Activated CD4-positive, alpha-beta T cell treated with anti-CD3 and anti-CD28 coated beads for 36 hours (primary cell): ENCODE data around the gene CD300H. TPM values are rescaled to one million over a fixed set of nuclear protein-coding genes. Genes with fewer than 3 reads are reported as not detected.

Experiments used
- ATAC-seq: fragments of 200-7000 bp; cut with Tn5 transposase; one replicate; pipeline ENCODE4 v1.10.0; 2021; ENCODE audit warnings: mild to moderate bottlenecking, moderate library complexity
- CTCF ChIA-PET: fragments of 350-600 bp; sonication (Branson Sonifier 250); formaldehyde crosslinking; loops from one replicate; lab custom pipeline; 2021; ENCODE audit warnings: antibody characterized with exemption; lab: Charles Lee
- POLR2A ChIA-PET: fragments of 350-600 bp; sonication (Branson Sonifier 250); formaldehyde crosslinking; loops from one replicate; lab custom pipeline; 2021; ENCODE audit warnings: antibody characterized with exemption, inconsistent platforms; lab: Charles Lee
- DNase-seq: peaks from one replicate; pipeline ENCODE4 v3.0.0-alpha.2; 2020
- H3K27ac Mint-ChIP-seq: one replicate; pipeline ENCODE4 v1.8.0; 2021; ENCODE audit warnings: mixed read lengths
- H3K27me3 Mint-ChIP-seq: one replicate; pipeline ENCODE4 v1.8.0; 2021; ENCODE audit warnings: mixed read lengths
- H3K36me3 Mint-ChIP-seq: one replicate; pipeline ENCODE4 v1.8.0; 2021; ENCODE audit warnings: low read depth, mixed read lengths
- H3K4me1 Mint-ChIP-seq: one replicate; pipeline ENCODE4 v1.8.0; 2021; ENCODE audit warnings: mixed read lengths
- H3K4me3 Mint-ChIP-seq: one replicate; pipeline ENCODE4 v1.8.0; 2021; ENCODE audit warnings: mild to moderate bottlenecking, moderate library complexity, mixed read lengths
- H3K9me3 Mint-ChIP-seq: one replicate; pipeline ENCODE4 v1.8.0; 2021; ENCODE audit warnings: low read depth, mixed read lengths
- intact Hi-C, 2 experiments: fragments of 100-400 bp; cut with DNase I in 1 of 2; cut with micrococcal nuclease in 1 of 2; formaldehyde crosslinking; loops; one replicate each; pipeline versions ENCODE4 v1.14.2 to v1.15.1; 2022 to 2024; cut with DNase I, micrococcal nuclease
- total RNA-seq, 2 experiments: library from RNA; stranded (reverse); gene quantifications; one replicate each; pipeline ENCODE4 v1.2.3, GENCODE V29; 2021

CD300H gene
- total RNA-seq, 2 experiments from 2014 or later, result not detected

DNA sequence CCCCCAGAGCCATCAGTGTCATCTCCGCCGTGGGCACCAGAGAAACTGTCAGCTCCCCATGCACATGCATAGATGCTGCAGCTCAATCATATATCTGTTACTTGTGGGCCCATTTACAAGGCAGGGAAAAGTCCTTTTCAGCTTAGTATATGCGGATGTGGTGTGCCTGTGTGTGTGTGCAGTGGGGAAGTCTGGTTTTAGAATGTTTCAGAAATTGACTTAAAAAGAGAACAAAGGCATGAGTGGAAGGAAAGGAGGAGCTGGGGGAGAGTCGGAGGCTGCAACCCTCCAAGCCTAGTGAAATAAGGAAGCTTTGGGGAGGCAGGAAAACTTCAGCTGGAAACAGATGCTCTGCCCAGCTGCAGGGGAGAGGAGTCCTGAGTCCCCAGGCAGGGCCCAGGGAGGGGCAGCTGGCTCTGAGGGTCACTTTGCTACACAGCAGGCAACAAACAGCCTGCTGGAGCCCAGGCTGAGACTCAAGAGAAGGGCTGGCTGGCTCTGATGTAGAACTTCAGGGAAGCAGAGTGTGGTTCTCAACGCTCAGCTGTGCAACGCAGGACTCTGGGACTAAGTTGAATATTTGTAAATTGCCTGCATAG is 35.8 kb upstream of the CD300H start:
- no peak for DNase-seq
- Mint-ChIP-seq H3K36me3 (no peaks in the 10 kb centered on the region), H3K27me3 (peaks cover 4% of the 10 kb centered on the region), H3K4me3 (no peak overlapping the region), H3K27ac (no peak overlapping the region), H3K9me3 (no peaks in the 10 kb centered on the region), H3K4me1 (peaks cover 29% of the 10 kb centered on the region)
- ChIA-PET CTCF (interaction anchor here (0.6 to 1.9 kb wide), 17 partner anchors 11 to 649 kb away, joined by 3 to 13 read pairs (median 3); partner anchors contain the start of genes BTBD17, CD300H and CD300LD), POLR2A (no interaction called here)
- ATAC-seq, result peak; percentile 42
- intact Hi-C loops, result loop anchor here (2.0 to 5.0 kb wide), 2 partner anchors 56 to 234 kb away; partner anchors contain the start of gene CD300C (in 1 of the 2)

DNA sequence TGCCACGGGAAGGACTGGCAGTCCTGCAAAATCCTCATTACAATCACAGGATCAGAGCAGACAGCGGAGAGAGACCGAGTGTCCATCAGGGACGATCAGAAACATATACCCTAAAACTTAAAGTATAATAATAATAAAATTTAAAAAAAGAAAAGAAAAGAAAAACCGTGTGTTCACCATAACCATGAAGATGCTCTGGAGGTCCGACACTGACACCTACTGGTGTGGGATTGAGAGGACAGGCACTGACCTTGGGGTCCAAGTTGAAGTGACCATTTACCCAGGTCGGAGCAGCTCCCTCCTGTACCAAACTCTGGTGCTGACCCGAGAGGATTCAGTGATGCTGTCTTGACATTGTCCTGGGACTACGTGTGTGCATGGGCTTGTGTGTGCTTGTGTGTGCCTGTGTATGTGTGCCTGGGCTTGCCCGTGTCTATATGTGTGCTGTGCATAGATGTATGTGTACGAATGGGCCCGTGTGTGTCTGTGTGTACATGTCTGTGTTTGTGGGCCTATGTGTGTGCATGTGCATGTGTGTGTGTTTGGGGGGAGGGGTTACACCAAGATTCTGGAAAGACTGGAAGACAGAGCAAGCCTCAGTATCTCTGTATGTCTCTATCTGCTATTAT is 34.7 kb upstream of the CD300H start:
- Mint-ChIP-seq H3K36me3 (no peaks in the 10 kb centered on the region), H3K9me3 (no peaks in the 10 kb centered on the region), H3K4me1 (peaks cover 35% of the 10 kb centered on the region), H3K27ac (no peak overlapping the region), H3K4me3 (no peak overlapping the region), H3K27me3 (peaks cover 2% of the 10 kb centered on the region)
- POLR2A ChIA-PET, result interaction anchor here (0.6 kb wide), 1 partner anchor 10 kb away, joined by 3 read pairs; the partner anchor contains the start of gene CD300LD
- intact Hi-C loops, result loop anchor here (1.0 to 5.0 kb wide), 4 partner anchors 55 to 233 kb away; partner anchors contain the start of gene CD300C (in 1 of the 2)
- DNase-seq (peak; percentile 64), ATAC-seq (peak; percentile 52)
- CTCF ChIA-PET, result interaction anchor here (0.5 to 1.9 kb wide), 6 partner anchors 9 to 872 kb away, joined by 3 to 13 read pairs (median 3); partner anchors contain the start of gene CD300H

DNA sequence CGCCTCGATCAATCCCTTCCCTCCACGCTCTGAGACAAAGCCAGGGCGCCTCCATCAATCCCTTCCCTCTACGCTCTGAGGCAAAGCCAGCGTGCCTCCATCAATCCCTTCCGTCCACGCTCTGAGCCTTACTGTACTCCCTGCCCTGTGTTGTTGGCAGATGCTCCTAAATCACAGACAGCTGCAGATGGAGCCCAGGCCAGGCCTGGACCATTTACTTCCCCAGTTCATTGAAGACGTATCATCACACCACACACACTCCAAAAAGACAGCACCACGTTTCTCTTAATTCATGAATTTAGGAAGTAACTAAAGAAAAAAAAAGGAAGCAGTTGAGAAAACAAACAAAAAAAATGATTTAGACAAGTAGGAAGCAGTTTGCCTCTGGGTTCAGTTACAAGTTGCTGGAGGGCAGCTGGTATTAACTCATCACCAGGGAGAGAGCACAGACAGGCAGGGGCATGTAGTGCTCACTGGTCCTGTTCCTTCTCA is 32.2 kb upstream of the CD300H start:
- ATAC-seq (no peak), DNase-seq (no peak)
- Mint-ChIP-seq H3K27me3 (peaks cover 2% of the 10 kb centered on the region), H3K4me1 (peaks cover 35% of the 10 kb centered on the region), H3K9me3 (no peaks in the 10 kb centered on the region), H3K27ac (no peak overlapping the region), H3K36me3 (no peaks in the 10 kb centered on the region), H3K4me3 (no peak overlapping the region)
- POLR2A ChIA-PET, result interaction anchor here (0.7 kb wide), 1 partner anchor 171 kb away, joined by 11 read pairs; no protein-coding TSS in a partner anchor
- CTCF ChIA-PET, result interaction anchor here (0.8 to 1.2 kb wide), 2 partner anchors 30 to 33 kb away, joined by 3 read pairs; no protein-coding TSS in a partner anchor
- intact Hi-C loops, result no loop called here

DNA sequence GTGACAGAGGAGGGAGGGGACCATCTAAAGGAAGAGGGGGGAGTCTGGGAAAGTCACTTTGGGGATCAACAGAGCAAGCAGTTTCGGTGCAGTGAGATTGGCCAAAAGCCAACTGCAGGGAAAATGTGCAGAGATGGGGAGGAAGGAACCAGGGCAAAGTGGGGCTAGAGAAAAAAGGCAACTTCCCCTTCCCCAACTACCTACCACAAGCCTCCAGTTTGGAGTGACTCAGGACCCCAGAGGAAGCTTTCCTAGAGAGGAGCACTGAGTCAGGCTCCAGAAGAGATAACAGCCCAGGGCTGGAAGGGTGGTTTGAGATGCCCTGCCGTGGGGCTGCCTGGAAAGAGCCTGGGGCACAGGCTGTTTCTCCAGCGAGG is 31.7 kb upstream of the CD300H start:
- H3K27me3 Mint-ChIP-seq, result peaks cover 2% of the 10 kb centered on the region
- no peak overlapping the region for H3K4me3 Mint-ChIP-seq
- CTCF ChIA-PET, result no interaction called here
- POLR2A ChIA-PET, result no interaction called here
- H3K27ac Mint-ChIP-seq, result no peak overlapping the region
- H3K4me1 Mint-ChIP-seq, result peaks cover 35% of the 10 kb centered on the region
- DNase-seq, result no peak
- ATAC-seq, result no peak
- intact Hi-C loops, result no loop called here
- H3K9me3 Mint-ChIP-seq, result no peaks in the 10 kb centered on the region
- no peaks in the 10 kb centered on the region for H3K36me3 Mint-ChIP-seq

DNA sequence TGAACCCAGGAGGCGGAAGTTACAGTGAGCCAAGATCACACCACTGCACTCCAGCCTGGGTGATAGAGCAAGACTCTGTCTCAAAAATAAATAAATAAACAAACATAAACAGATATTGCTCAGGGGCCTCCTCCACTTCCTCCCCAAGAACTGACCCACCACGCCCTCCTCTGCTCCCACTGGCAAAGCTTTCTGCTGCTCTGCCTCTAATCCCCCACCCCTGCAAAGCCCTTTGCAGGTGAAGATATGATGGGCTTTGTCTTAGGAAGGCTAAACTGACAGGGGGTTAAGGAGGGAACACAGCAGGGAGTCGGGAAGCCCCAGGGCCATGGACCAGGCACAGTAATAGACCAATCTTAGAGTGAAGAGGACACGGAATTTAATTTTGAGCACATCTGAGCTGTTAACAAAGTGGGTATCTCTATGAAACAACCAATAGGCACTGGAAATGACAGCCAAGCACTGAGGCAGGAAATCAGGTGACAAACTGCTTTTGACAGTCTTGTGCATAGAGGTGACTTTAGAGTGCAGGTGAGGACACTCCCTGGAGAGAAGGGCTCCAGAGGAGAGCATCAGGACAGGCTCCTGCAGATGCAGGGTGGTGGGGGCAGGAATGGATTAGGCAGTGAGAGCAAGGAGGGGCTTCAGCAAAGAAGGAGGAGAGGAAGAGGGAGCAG is 31.2 kb upstream of the CD300H start:
- Mint-ChIP-seq H3K27me3 (peaks cover 2% of the 10 kb centered on the region), H3K9me3 (no peaks in the 10 kb centered on the region), H3K36me3 (no peaks in the 10 kb centered on the region), H3K27ac (no peak overlapping the region), H3K4me3 (no peak overlapping the region), H3K4me1 (peaks cover 30% of the 10 kb centered on the region)
- intact Hi-C loops, result no loop called here
- ATAC-seq, result peak; percentile 27
- ChIA-PET POLR2A (no interaction called here), CTCF (interaction anchor here (1.0 kb wide), 1 partner anchor 140 kb away, joined by 3 read pairs; no protein-coding TSS in a partner anchor)
- no peak for DNase-seq

DNA sequence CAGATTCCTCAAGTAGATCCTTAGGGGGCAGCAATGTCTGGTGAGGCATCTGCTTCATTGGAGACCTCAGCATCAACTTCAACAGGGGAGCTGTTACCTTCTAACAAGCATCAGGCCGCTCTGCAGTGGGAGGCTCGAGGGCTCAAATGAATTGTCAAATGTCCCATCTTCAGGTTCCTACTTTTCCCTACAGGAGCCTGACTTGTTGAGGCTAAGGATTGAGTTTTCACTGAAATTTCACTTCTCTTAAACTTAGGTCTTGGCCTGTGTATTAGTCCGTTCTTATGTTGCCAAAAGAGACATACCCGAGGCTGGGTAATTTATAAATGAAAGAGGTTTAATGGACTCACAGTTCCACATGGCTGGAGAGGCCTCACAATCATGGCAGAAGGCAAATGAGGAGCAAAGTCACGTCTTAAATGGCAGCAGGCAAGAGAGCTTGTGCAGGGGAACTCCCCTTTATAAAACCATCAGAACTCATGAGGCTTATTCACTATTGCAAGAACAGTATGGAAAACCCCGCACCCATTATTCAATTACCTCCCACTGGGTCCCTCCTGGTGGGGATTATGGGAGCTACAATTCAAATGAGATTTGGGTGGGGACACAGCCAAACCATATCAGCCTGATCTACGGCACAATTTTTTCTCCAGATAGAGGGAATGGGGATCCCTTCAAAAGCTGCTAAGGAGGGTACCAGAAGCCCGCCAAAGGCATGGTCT is 29.9 kb upstream of the CD300H start:
- ChIA-PET POLR2A (no interaction called here), CTCF (interaction anchor here (0.9 to 1.0 kb wide), 3 partner anchors 8 to 141 kb away, joined by 3 read pairs; no protein-coding TSS in a partner anchor)
- Mint-ChIP-seq H3K27me3 (peaks cover 4% of the 10 kb centered on the region), H3K27ac (no peak overlapping the region), H3K4me1 (peaks cover 31% of the 10 kb centered on the region), H3K36me3 (no peaks in the 10 kb centered on the region), H3K4me3 (no peak overlapping the region), H3K9me3 (no peaks in the 10 kb centered on the region)
- ATAC-seq (peak; percentile 26), DNase-seq (no peak)
- intact Hi-C loops, result no loop called here

DNA sequence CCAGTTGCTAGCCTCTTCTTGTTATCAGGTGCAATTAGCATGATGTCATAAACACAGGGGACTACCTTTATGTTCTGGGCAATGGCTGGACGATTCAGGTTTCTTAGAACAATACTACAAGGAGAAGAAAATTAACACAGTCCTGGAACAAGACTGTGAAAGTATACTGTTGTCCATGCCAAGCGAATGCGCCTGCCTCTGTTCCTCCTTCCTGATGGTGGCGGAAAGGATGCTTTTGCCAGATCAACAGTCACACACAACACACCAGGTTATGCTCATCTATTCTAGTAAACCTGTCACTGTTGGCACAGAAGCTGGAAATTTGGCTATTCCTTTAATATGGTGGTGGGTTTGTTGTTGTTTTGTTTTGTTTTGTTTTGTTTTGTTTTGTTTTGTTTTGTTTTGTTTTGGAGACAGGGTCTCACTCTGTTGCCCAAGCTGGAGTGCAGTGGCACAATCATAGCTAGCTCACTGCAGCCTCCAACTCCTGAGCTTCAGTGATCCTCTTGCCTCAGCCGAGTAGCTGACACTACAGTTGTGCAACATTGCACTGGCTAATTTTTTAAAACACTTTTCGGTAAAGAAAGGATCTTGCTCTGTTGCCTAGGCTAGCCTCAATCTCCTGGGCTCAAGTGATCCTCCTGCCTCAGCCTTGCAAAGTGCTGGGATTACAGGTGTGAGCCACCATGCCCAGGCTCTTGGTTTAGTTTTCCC is 27.9 kb upstream of the CD300H start:
- intact Hi-C loops, result no loop called here
- peaks cover 4% of the 10 kb centered on the region for H3K27me3 Mint-ChIP-seq
- H3K36me3 Mint-ChIP-seq, result no peaks in the 10 kb centered on the region

DNA sequence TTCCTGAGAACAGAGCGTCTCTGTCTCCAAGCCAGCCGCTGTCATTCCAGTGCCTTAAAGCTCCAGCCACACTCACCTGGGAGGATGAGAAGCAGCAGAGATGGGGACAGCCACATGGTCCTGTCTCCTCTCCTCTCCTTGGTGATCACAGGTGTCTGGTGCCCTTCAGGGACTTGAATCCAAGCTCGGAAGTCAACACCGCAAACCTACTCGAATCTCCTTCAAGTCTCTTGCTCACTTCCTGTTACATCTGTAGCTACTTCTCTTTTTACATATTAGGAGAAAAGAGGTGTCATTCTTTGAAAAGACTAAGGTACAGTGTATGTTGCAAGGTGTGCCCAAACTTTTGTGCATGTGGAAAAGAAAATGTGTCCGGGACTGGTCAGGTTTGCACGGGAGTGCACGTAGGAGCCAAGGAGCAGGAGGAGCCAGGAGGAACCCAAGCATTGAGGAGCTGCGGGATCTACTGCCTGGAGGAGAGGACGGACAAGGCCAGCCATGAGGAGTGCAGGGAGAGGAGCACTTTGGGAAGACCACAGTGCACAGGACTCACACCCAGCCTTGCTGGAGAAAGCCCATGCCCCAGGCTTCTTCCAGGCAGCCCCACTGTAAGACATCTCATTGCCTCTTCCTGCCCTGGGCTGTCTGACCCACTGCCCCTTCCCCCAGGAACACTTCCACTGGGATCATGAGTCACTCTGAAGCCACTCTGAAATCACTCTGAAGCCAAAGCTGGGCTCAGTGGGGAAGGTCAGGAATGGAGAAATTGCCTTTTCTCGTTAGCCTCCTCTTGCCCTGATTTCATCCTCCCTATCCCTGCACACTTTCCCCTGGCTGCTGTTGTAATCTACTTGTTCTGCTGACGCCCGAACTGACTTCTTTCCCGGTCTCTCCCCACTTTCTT is 25.0 kb upstream of the CD300H start, which contains the start of gene CD300LD:
Gene CD300LD, minus strand, starts transcription at position 197 of the 904 bp plus-strand sequence. Its CDS starts 81 bp downstream, at position 116.
- no peaks in the 10 kb centered on the region for H3K9me3 Mint-ChIP-seq
- intact Hi-C loops, result no loop called here
- H3K4me3 Mint-ChIP-seq, result peak within 1 kb of the TSS; percentile 24
- peaks cover 19% of the 10 kb centered on the region for H3K4me1 Mint-ChIP-seq
- peak within 1 kb of the TSS; percentile 3 for H3K27ac Mint-ChIP-seq
- CTCF ChIA-PET, result interaction anchor here (0.6 to 2.8 kb wide), 7 partner anchors 11 to 224 kb away, joined by 3 to 8 read pairs (median 3); partner anchors contain the start of gene GPR142
- H3K36me3 Mint-ChIP-seq, result no peaks in the 10 kb centered on the region
- peaks cover 2% of the 10 kb centered on the region for H3K27me3 Mint-ChIP-seq
- DNase-seq, result peak; percentile 38
- peak; percentile 87 for ATAC-seq
- POLR2A ChIA-PET, result interaction anchor here (0.6 kb wide), 2 partner anchors 9 to 158 kb away, joined by 3 read pairs; no protein-coding TSS in a partner anchor

More for the DNA sequence above, 27.9 kb upstream of the CD300H start:
- no peaks in the 10 kb centered on the region for H3K9me3 Mint-ChIP-seq
- no peak overlapping the region for H3K27ac Mint-ChIP-seq
- DNase-seq (no peak), ATAC-seq (no peak)
- H3K4me1 Mint-ChIP-seq, result peaks cover 36% of the 10 kb centered on the region
- POLR2A ChIA-PET, result no interaction called here
- CTCF ChIA-PET, result interaction anchor here (1.1 kb wide), 1 partner anchor 69 kb away, joined by 3 read pairs; no protein-coding TSS in a partner anchor
- H3K4me3 Mint-ChIP-seq, result no peak overlapping the region

DNA sequence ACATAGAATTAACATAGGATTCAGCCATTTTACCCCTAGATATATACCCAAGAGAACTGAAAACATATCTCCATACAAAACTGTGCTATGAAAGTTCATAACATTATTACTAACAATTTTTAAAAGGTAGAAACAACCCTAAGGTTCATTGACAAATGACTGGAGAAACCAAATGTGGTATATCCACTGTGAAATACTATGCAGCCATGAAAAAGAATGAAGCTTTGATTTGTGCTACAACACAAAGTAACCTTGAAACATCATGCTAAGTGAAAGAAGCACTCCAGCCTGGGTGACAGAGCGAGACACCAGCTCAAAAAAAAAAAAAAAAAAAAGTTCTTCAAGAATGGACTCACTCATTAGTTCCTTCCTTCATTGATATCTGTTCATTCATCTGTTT is 24.2 kb upstream of the CD300H start:
- Mint-ChIP-seq H3K4me3 (no peak overlapping the region), H3K36me3 (no peaks in the 10 kb centered on the region), H3K9me3 (no peaks in the 10 kb centered on the region), H3K27ac (no peak overlapping the region), H3K4me1 (peaks cover 17% of the 10 kb centered on the region), H3K27me3 (peaks cover 2% of the 10 kb centered on the region)
- ChIA-PET POLR2A (interaction anchor here (0.6 kb wide), 1 partner anchor 10 kb away, joined by 3 read pairs; no protein-coding TSS in a partner anchor), CTCF (interaction anchor here (0.6 to 2.8 kb wide), 7 partner anchors 10 to 224 kb away, joined by 3 to 8 read pairs (median 3); partner anchors contain the start of gene GPR142)
- DNase-seq, result no peak
- no peak for ATAC-seq
- intact Hi-C loops, result no loop called here
